Measurements from ENCODE around the gene CFHR3.
"Not testable (repeated sequence)": the region's sequence is repeated elsewhere in the genome, so short reads cannot be mapped to it uniquely, and the experiment has no call there.

The CFHR3 gene

GRCh38 chr1:196779093-196779492, 4.5 kb downstream of the CFHR3 start:
- DNase-seq, result no peak
- Histone ChIP-seq H3K4me1 (no peaks in the 10 kb centered on the region), H3K9me3 (no peaks in the 10 kb centered on the region), H3K27ac (no peak overlapping the region), H3K27me3 (no peaks in the 10 kb centered on the region), H3K4me3 (no peak overlapping the region), H3K36me3 (no peaks in the 10 kb centered on the region)
- intact Hi-C loops (cut with DNase I; ENCODE audit: low total_unique reads), result no loop called here
- TF ChIP-seq CTCF (IDR thresholded peaks at IDR 0.05), result no peak

GRCh38 chr1:196791252-196791651, 16.6 kb downstream of the CFHR3 start:
- H3K4me1 ChIP-seq; H3K27ac ChIP-seq; H3K4me3 ChIP-seq; DNase-seq; H3K36me3 ChIP-seq; intact Hi-C loops (cut with DNase I; ENCODE audit: low total_unique reads); H3K9me3 ChIP-seq; H3K27me3 ChIP-seq: not testable (repeated sequence)

- intact Hi-C loops (cut with DNase I; ENCODE audit: low total_unique reads); H3K27me3 ChIP-seq; DNase-seq; H3K9me3 ChIP-seq; H3K27ac ChIP-seq; H3K36me3 ChIP-seq; H3K4me1 ChIP-seq; H3K4me3 ChIP-seq: not testable (repeated sequence)
These were observed 19.5 kb downstream of the CFHR3 start for GRCh38 chr1:196794103-196794502.

GRCh38 chr1:196797891-196798290, 23.3 kb downstream of the CFHR3 start:
- no peak overlapping the region for H3K27ac ChIP-seq
- H3K36me3 ChIP-seq, result no peaks in the 10 kb centered on the region
- intact Hi-C loops (cut with DNase I; ENCODE audit: low total_unique reads), result loop anchor here (5.0 kb wide), 1 partner anchor 124 kb away; no protein-coding TSS in a partner anchor
- H3K4me3 ChIP-seq, result no peak overlapping the region
- H3K27me3 ChIP-seq, result no peaks in the 10 kb centered on the region
- H3K4me1 ChIP-seq, result no peaks in the 10 kb centered on the region
- DNase-seq, result no peak
- no peaks in the 10 kb centered on the region for H3K9me3 ChIP-seq
- no peak for TF ChIP-seq CTCF (IDR thresholded peaks at IDR 0.05)

GRCh38 chr1:196801920-196802319, 27.3 kb downstream of the CFHR3 start:
- H3K9me3 ChIP-seq; intact Hi-C loops (cut with DNase I; ENCODE audit: low total_unique reads); H3K4me3 ChIP-seq; H3K36me3 ChIP-seq; H3K4me1 ChIP-seq; DNase-seq; H3K27me3 ChIP-seq; H3K27ac ChIP-seq: not testable (repeated sequence)

GRCh38 chr1:196808529-196809235, 34.0 kb downstream of the CFHR3 start:
- Histone ChIP-seq H3K4me1 (no peaks in the 10 kb centered on the region), H3K27me3 (no peaks in the 10 kb centered on the region), H3K36me3 (no peaks in the 10 kb centered on the region), H3K27ac (no peak overlapping the region), H3K9me3 (no peaks in the 10 kb centered on the region), H3K4me3 (no peak overlapping the region)
- intact Hi-C loops (cut with DNase I; ENCODE audit: low total_unique reads), result no loop called here
- DNase-seq, result no peak
- no peak for TF ChIP-seq CTCF (IDR thresholded peaks at IDR 0.05)

GRCh38 chr1:196817442-196817841, 42.8 kb downstream of the CFHR3 start:
- intact Hi-C loops (cut with DNase I; ENCODE audit: low total_unique reads); H3K9me3 ChIP-seq; H3K4me3 ChIP-seq; H3K4me1 ChIP-seq; DNase-seq; H3K27me3 ChIP-seq; H3K27ac ChIP-seq; H3K36me3 ChIP-seq: not testable (repeated sequence)

GRCh38 chr1:196819531-196819930, 44.9 kb downstream of the CFHR3 start, which contains the start of gene CFHR1:
Gene CFHR1 (plus strand): TSS chr1:196819731. CDS start chr1:196819845, 114 bp downstream.
- H3K4me3 ChIP-seq; DNase-seq; H3K9me3 ChIP-seq; intact Hi-C loops (cut with DNase I; ENCODE audit: low total_unique reads); H3K36me3 ChIP-seq; H3K4me1 ChIP-seq; H3K27ac ChIP-seq; H3K27me3 ChIP-seq: not testable (repeated sequence)

GRCh38 chr1:196827860-196828259, 53.2 kb downstream of the CFHR3 start:
- DNase-seq; H3K27me3 ChIP-seq; H3K36me3 ChIP-seq; H3K27ac ChIP-seq; H3K4me1 ChIP-seq; H3K9me3 ChIP-seq; intact Hi-C loops (cut with DNase I; ENCODE audit: low total_unique reads); H3K4me3 ChIP-seq: not testable (repeated sequence)

Data from tibial artery (tissue), 4 donors.